K562 (cell line): ENCODE data around the gene EXOC4. TPM values are rescaled to one million over a fixed set of nuclear protein-coding genes. Genes with fewer than 3 reads are reported as not detected.
A peak's percentile ranks its signal among the peaks of the same experiment; 100 is the strongest.

ENCODE experiments used
- ATAC-seq: fragments of 200-7000 bp; cut with Tn5 transposase; 3 replicates; pipeline ENCODE4 v1.9.1; 2020; ENCODE audit warnings: moderate library complexity
- BruUV-seq: library from RNA; stranded (reverse); fragments of 400-500 nt; replicated peaks from 2 replicates; lab custom pipeline; 2021; lab: Mats Ljungman, UMichigan
- CTCF ChIA-PET: fragments of 300-600 bp; formaldehyde crosslinking; extraction: SDS; loops from one replicate; lab custom pipeline; 2021; ENCODE audit warnings: low intra/inter-chr PET ratio; lab: Yijun Ruan, JAX
- POLR2A ChIA-PET: fragments of 300-600, 350-650 bp; sonication (Branson Sonifier 250); formaldehyde crosslinking; extraction: SDS; loops from one replicate; lab custom pipeline; 2021; ENCODE audit warnings: antibody characterized with exemption, inconsistent platforms; lab: Yijun Ruan, JAX
- DNase-seq, 4 experiments: peaks; one replicate each; pipeline versions ENCODE4 v3.0.0 to v3.0.0-alpha.2; 2011 to 2018; ENCODE audit warnings: low spot score in 3 of 4, mixed read lengths in 3 of 4; ENCODE audit errors: extremely low read depth in 1 of 4
- FAIRE-seq: peaks from 2 replicates; lab custom pipeline; 2011; peaks lifted over from hg19 to GRCh38; lab: Jason Lieb, UNC
- H2AFZ ChIP-seq: 2 replicates; pipeline ENCODE4 v1.6.0; 2011; ENCODE audit warnings: low read depth, low read length, control low read depth, inconsistent platforms
- H3K27ac ChIP-seq: fragments of 200-600 bp; 3 replicates; pipeline ENCODE4 v1.8.0; 2011; ENCODE audit warnings: low read depth, mild to moderate bottlenecking, control low read depth, inconsistent platforms, low read length, moderate library complexity, mixed read lengths; ENCODE audit errors: extremely low read depth
- H3K27me3 ChIP-seq, 2 experiments: fragments of 300-600 bp in 1 of 2; 2 replicates in 1 of 2; 3 replicates in 1 of 2; pipeline versions ENCODE4 v1.6.0 to v1.8.0; 2011; ENCODE audit warnings: inconsistent platforms in 2 of 2, low read length in 2 of 2, mild to moderate bottlenecking in 1 of 2, mixed read lengths in 1 of 2, moderate library complexity in 1 of 2; ENCODE audit not compliant: control insufficient read depth in 2 of 2, insufficient read depth in 2 of 2
- H3K36me3 ChIP-seq: fragments of 300-600 bp; 3 replicates; pipeline ENCODE4 v1.8.0; 2011; ENCODE audit warnings: mild to moderate bottlenecking, low read length, inconsistent platforms; ENCODE audit not compliant: control insufficient read depth, insufficient read depth
- H3K4me1 ChIP-seq, 2 experiments: fragments of 200-600 bp in 1 of 2; replicated peaks in 1 of 2; 2 replicates in 1 of 2; 3 replicates in 1 of 2; pipeline versions ENCODE4 v1.5.1 to v1.8.0; 2011; ENCODE audit warnings: inconsistent platforms in 2 of 2, low read length in 2 of 2, mild to moderate bottlenecking in 1 of 2, mixed read lengths in 1 of 2, moderate library complexity in 1 of 2; ENCODE audit not compliant: control insufficient read depth in 2 of 2, insufficient read depth in 2 of 2
- H3K4me2 ChIP-seq: 2 replicates; pipeline ENCODE4 v1.6.1; 2011; ENCODE audit warnings: low read length, control low read depth, inconsistent platforms, mixed read lengths; ENCODE audit not compliant: insufficient read depth
- H3K4me3 ChIP-seq: fragments of 200-600 bp; sonication (generic), shearing (Covaris generic); 2 replicates; pipeline ENCODE4 v1.5.1; 2016; ENCODE audit warnings: control low read depth, inconsistent platforms
- H3K79me2 ChIP-seq: fragments of 200-600 bp; 3 replicates; pipeline ENCODE4 v1.8.0; 2011; ENCODE audit warnings: low read length, inconsistent platforms; ENCODE audit not compliant: control insufficient read depth, insufficient read depth
- H3K9ac ChIP-seq, 2 experiments: 2 replicates each; pipeline versions ENCODE4 v1.6.0 to v1.6.1; 2011; ENCODE audit warnings: low read depth in 2 of 2, low read length in 2 of 2, control low read depth in 1 of 2, inconsistent platforms in 1 of 2, mild to moderate bottlenecking in 1 of 2, mixed read lengths in 1 of 2; ENCODE audit not compliant: insufficient read depth in 1 of 2
- H3K9me1 ChIP-seq: one replicate; pipeline ENCODE4 v1.6.0; 2011; ENCODE audit warnings: inconsistent platforms, mild to moderate bottlenecking, low read length, moderate library complexity; ENCODE audit not compliant: control insufficient read depth, insufficient read depth
- H3K9me3 ChIP-seq: replicated peaks from 2 replicates; pipeline ENCODE4 v1.5.1; 2011; ENCODE audit warnings: low read depth, low read length, inconsistent platforms; ENCODE audit not compliant: control insufficient read depth, insufficient read depth
- H4K20me1 ChIP-seq: replicated peaks from 2 replicates; pipeline ENCODE4 v1.6.1; 2011; ENCODE audit warnings: low read length, inconsistent platforms, mixed read lengths; ENCODE audit not compliant: control insufficient read depth, insufficient read depth
- CLOCK ChIP-seq: fragments of 250-450 bp; sonication (Bioruptor Pico); IDR thresholded peaks from 2 replicates; pipeline ENCODE4 v1.4.0; 2020; ENCODE audit warnings: mild to moderate bottlenecking, moderate library complexity, borderline replicate concordance
- HMGN3 ChIP-seq: IDR thresholded peaks from 2 replicates; pipeline ENCODE4 v1.6.1; 2011; ENCODE audit warnings: borderline replicate concordance, low read depth, mild to moderate bottlenecking, mixed read lengths, low read length; ENCODE audit not compliant: insufficient read length; ENCODE audit errors: extremely low read depth
- RERE ChIP-seq: sonication (generic); formaldehyde crosslinking; IDR thresholded peaks from 2 replicates; pipeline ENCODE4 v1.8.0; 2023; ENCODE audit warnings: missing genetic modification reagents, mild to moderate bottlenecking, borderline replicate concordance
- TGIF2 ChIP-seq: sonication (generic); formaldehyde crosslinking; IDR thresholded peaks from 2 replicates; pipeline ENCODE4 v1.8.1; 2022; ENCODE audit warnings: mild to moderate bottlenecking, missing genetic modification reagents, moderate library complexity
- ZNF398 ChIP-seq: fragments of 250-450 bp; sonication (Bioruptor Pico); IDR thresholded peaks from 2 replicates; pipeline ENCODE4 v1.8.0; 2021; ENCODE audit warnings: moderate library complexity, mild to moderate bottlenecking, inconsistent platforms
- whole genome bisulfite sequencing: fragments of 100-300 bp; shearing (Covaris generic); methylation state at CpG from one replicate; pipeline ENCODE4 v1.1.6; 2016; ENCODE audit warnings: low coverage, mixed read lengths; ENCODE audit not compliant: insufficient coverage; ENCODE audit errors: missing lambda C conversion rate; 5-methylcytosine and 5-hydroxymethylcytosine counted together
- in situ Hi-C: fragments of 300-500 bp; cut with MboI; formaldehyde crosslinking; loops from 4 replicates; pipeline ENCODE4 v1.15.0; 2018; ENCODE audit warnings: inconsistent platforms, mixed read lengths
- intact Hi-C: fragments of 100-400 bp; cut with micrococcal nuclease; formaldehyde crosslinking; loops from 2 replicates; pipeline ENCODE4 v1.14.2; 2022
- polyA plus RNA-seq, 8 experiments: library from polyadenylated mRNA; depleted of rRNA in 4 of 8; stranded (reverse) in 5 of 8; unstranded in 3 of 8; fragments of >200 nt; fragmentation: Nextera tagmentation in 2 of 8; fragmentation: Illumina TruSeq in 1 of 8; extraction: Ambion mirVana in 2 of 8; extraction: Trizol in 1 of 8; gene quantifications; 2 replicates each; pipeline versions ENCODE4 v1.2.1 to v1.2.3, GENCODE V29; 2011 to 2014; ENCODE audit warnings: inconsistent platforms in 1 of 8, missing spikeins in 1 of 8
- total RNA-seq, 7 experiments: library from RNA; depleted of rRNA in 6 of 7; stranded (reverse); fragments of >200 nt in 6 of 7; fragmentation: Illumina TruSeq in 2 of 7; extraction: Trizol in 2 of 7; gene quantifications; 2 replicates each; pipeline versions ENCODE4 v1.2.1 to v1.2.3, GENCODE V29; 2011 to 2021; ENCODE audit warnings: low replicate concordance in 1 of 7

The EXOC4 gene
- total and polyA plus RNA-seq, 9 of the 15 experiments (the other 6 are each of a cell fraction or from before 2014, with no cell fraction given), result 18.5 to 73.1 (median 46.6) TPM

GRCh38 chr7:133851411-133851810 is 598.5 kb downstream of the EXOC4 start:
- Histone ChIP-seq H3K4me2 (no peak overlapping the region), H3K27me3 (no peaks in the 10 kb centered on the region), H3K4me1 (no peaks in the 10 kb centered on the region), H3K9me1 (no peaks in the 10 kb centered on the region), H3K27ac (no peak overlapping the region), H3K79me2 (no peaks in the 10 kb centered on the region), H2AFZ (no peak overlapping the region), H3K4me3 (no peak overlapping the region), H3K36me3 (no peaks in the 10 kb centered on the region), H4K20me1 (no peaks in the 10 kb centered on the region; the same call in 1 of the 2 replicates), H3K9me3 (no peaks in the 10 kb centered on the region), H3K9ac (no peak overlapping the region)
- DNase-seq (no peak), ATAC-seq (no peak), FAIRE-seq (no peak)
- no TSS peak for BruUV-seq
- in situ Hi-C loops (no loop called here), intact Hi-C loops (loop anchor here (10.0 kb wide), 2 partner anchors 283 to 473 kb away; no protein-coding TSS in a partner anchor)
- ChIA-PET POLR2A (interaction anchor here (1.0 kb wide), 1 partner anchor 21 kb away, joined by 3 read pairs; no protein-coding TSS in a partner anchor), CTCF (no interaction called here)
- 62% methylated on average over 2 of the region's 2 CpGs for WGBS
- TF ChIP-seq TGIF2 (CRISPR knock-in tag) (0 out of 2 replicates have a peak, but pooled peaks have one; percentile 27), HMGN3 (no peak), RERE (no peak), CLOCK (CRISPR knock-in tag) (no peak), ZNF398 (CRISPR knock-in tag) (no peak)
